ENCODE results near the gene ADCYAP1R1. TPM values are rescaled to one million over a fixed set of nuclear protein-coding genes. Genes with fewer than 3 reads are reported as not detected.

The ADCYAP1R1 gene
- total RNA-seq, 1 donor, result not detected

- TF ChIP-seq, protein P1, sequence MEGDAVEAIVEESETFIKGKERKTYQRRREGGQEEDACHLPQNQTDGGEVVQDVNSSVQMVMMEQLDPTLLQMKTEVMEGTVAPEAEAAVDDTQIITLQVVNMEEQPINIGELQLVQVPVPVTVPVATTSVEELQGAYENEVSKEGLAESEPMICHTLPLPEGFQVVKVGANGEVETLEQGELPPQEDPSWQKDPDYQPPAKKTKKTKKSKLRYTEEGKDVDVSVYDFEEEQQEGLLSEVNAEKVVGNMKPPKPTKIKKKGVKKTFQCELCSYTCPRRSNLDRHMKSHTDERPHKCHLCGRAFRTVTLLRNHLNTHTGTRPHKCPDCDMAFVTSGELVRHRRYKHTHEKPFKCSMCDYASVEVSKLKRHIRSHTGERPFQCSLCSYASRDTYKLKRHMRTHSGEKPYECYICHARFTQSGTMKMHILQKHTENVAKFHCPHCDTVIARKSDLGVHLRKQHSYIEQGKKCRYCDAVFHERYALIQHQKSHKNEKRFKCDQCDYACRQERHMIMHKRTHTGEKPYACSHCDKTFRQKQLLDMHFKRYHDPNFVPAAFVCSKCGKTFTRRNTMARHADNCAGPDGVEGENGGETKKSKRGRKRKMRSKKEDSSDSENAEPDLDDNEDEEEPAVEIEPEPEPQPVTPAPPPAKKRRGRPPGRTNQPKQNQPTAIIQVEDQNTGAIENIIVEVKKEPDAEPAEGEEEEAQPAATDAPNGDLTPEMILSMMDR (IDR thresholded peaks at IDR 0.05; ENCODE audit: insufficient read depth, low read length), result no peak
- no peak for DNase-seq (ENCODE audit: low read depth)
- no peak overlapping the region for H3K4me3 ChIP-seq (ENCODE audit: low read depth, low read length)
Observed at GRCh38 chr7:31107106-31108090, 55.3 kb downstream of the ADCYAP1R1 start.

DNA sequence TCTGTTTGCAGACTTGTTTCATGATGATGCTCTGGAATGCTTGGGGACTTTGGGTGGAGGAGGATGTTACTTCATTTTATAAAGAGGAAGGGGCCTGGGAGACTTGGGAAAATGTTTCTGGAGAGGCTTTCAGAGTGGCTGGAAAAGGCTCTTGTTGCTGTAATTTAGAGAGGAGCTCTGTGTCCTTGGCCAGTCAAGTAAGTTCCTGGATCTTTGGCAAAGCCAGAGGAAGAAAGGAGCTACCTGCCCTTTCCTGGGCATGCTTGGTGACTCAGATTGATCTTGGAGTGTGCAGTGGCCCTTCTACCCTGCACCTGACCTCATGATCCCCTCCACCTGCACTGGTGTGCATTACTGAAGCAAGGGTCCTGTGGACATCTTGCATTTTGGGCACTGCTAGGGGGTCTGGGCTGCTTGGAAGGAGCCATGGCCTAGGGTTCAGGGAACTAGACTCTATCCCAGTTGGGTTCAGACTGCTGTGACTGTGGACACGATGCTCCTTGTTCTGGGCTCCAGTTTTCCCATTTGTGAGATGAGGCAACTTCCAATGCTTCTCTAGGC is 56.1 kb downstream of the ADCYAP1R1 start:
- no peak for DNase-seq (ENCODE audit: low read depth)
- TF ChIP-seq, protein P1 (IDR thresholded peaks at IDR 0.05; ENCODE audit: insufficient read depth, low read length), result no peak
- no peak overlapping the region for H3K4me3 ChIP-seq (ENCODE audit: low read depth, low read length)

GRCh38 chr7:31109751-31110150 is 57.6 kb downstream of the ADCYAP1R1 start:
- DNase-seq (ENCODE audit: low read depth), result no peak
- TF ChIP-seq, protein P1 (IDR thresholded peaks at IDR 0.05; ENCODE audit: insufficient read depth, low read length), result no peak
- H3K4me3 ChIP-seq (ENCODE audit: low read depth, low read length), result no peak overlapping the region

GRCh38 chr7:31110331-31111108 is 58.4 kb downstream of the ADCYAP1R1 start:
- H3K4me3 ChIP-seq (ENCODE audit: low read depth, low read length), result no peak overlapping the region
- TF ChIP-seq, protein P1 (IDR thresholded peaks at IDR 0.05; ENCODE audit: insufficient read depth, low read length), result no peak
- no peak for DNase-seq (ENCODE audit: low read depth)

- TF ChIP-seq, protein P1 (IDR thresholded peaks at IDR 0.05; ENCODE audit: insufficient read depth, low read length), result no peak
- H3K4me3 ChIP-seq (ENCODE audit: low read depth, low read length), result no peak overlapping the region
- no peak for DNase-seq (ENCODE audit: low read depth)
Observed at GRCh38 chr7:31111109-31111451, 59.0 kb downstream of the ADCYAP1R1 start.

DNA sequence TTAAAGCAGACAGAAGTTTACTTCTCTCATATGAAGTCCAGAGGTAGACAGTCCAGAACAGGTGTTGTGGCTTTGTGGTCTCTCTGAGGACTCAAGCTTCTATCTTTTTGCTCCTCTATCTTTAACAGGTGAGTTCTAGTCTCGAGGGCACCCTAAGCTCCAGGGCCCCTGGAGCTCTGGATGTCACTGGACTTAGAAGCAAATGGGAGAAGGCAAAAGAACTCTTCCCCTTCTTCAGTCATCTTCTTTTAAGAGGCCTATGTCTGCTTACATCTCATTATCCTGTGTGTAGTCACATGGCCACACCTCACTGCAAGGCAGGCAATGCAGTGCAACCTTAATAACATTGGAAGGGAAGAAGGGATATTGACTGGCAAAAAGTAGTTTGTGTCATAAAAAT is 61.6 kb downstream of the ADCYAP1R1 start:
- TF ChIP-seq, protein P1 (IDR thresholded peaks at IDR 0.05; ENCODE audit: insufficient read depth, low read length), result no peak
- H3K4me3 ChIP-seq (ENCODE audit: low read depth, low read length), result no peak overlapping the region
- DNase-seq (ENCODE audit: low read depth), result no peak

All from fibroblast of the aortic adventitia (primary cell).